H1 (cell line): ENCODE measurements around the gene JPH2. TPM values are rescaled to one million over a fixed set of nuclear protein-coding genes. Genes with fewer than 3 reads are reported as not detected.

Source experiments
- CTCF ChIA-PET: fragments of 300-600 bp; sonication (Branson Sonifier 250); formaldehyde crosslinking; loops from one replicate; lab custom pipeline; 2021; ENCODE audit not compliant: partially characterized antibody; lab: Charles Lee
- POLR2A ChIA-PET: fragments of 300-600 bp; sonication (Branson Sonifier 250); formaldehyde crosslinking; loops from one replicate; lab custom pipeline; 2021; ENCODE audit warnings: inconsistent platforms; ENCODE audit not compliant: partially characterized antibody; lab: Charles Lee
- DNase-seq, 2 experiments: peaks; one replicate each; pipeline versions ENCODE4 v3.0.0 to v3.0.0-alpha.2; 2010 to 2022; ENCODE audit warnings: low spot score in 2 of 2, low read depth in 1 of 2, mixed read lengths in 1 of 2
- FAIRE-seq: peaks from 2 replicates; lab custom pipeline; 2011; peaks lifted over from hg19 to GRCh38; lab: Jason Lieb, UNC
- H2AFZ ChIP-seq: 2 replicates; pipeline ENCODE4 v1.8.1; 2012; ENCODE audit warnings: low read length, inconsistent platforms
- H2AK5ac ChIP-seq: 2 replicates; pipeline ENCODE4 v1.6.1; 2013; ENCODE audit warnings: low read depth, low read length
- H2BK120ac ChIP-seq: replicated peaks from 2 replicates; pipeline ENCODE3; 2013; ENCODE audit warnings: low read depth, low read length, inconsistent platforms
- H2BK12ac ChIP-seq: 2 replicates; pipeline ENCODE4 v1.6.1; 2013; ENCODE audit warnings: low read depth, low read length
- H2BK15ac ChIP-seq: 2 replicates; pipeline ENCODE4 v1.6.1; 2013; ENCODE audit warnings: low read length
- H2BK20ac ChIP-seq: 2 replicates; pipeline ENCODE4 v1.6.1; 2013; ENCODE audit warnings: low read length
- H2BK5ac ChIP-seq: 2 replicates; pipeline ENCODE4 v1.6.1; 2013; ENCODE audit warnings: low read depth, low read length
- H3K14ac ChIP-seq: 2 replicates; pipeline ENCODE4 v1.6.1; 2013; ENCODE audit warnings: inconsistent platforms; ENCODE audit not compliant: insufficient read length
- H3K18ac ChIP-seq: 2 replicates; pipeline ENCODE4 v1.6.1; 2013; ENCODE audit warnings: low read length; ENCODE audit errors: extremely low read depth
- H3K23ac ChIP-seq: 2 replicates; pipeline ENCODE4 v1.6.1; 2013; ENCODE audit warnings: inconsistent platforms; ENCODE audit not compliant: insufficient read length
- H3K23me2 ChIP-seq: 2 replicates; pipeline ENCODE4 v1.6.1; 2013; ENCODE audit warnings: low read depth, low read length
- H3K27ac ChIP-seq: 2 replicates; pipeline ENCODE4 v1.6.1; 2011; ENCODE audit warnings: low read depth, low read length, inconsistent platforms
- H3K27me3 ChIP-seq, 4 experiments: replicated peaks in 1 of 4; 1 replicate in 1 of 4; 2 replicates in 3 of 4; pipeline versions ENCODE4 v1.6.1 to v1.8.1; 2011 to 2013; ENCODE audit warnings: low read length in 3 of 4, mild to moderate bottlenecking in 3 of 4, inconsistent platforms in 2 of 4, mixed read lengths in 2 of 4, moderate library complexity in 1 of 4; ENCODE audit not compliant: control insufficient read depth in 3 of 4, insufficient read depth in 3 of 4; ENCODE audit errors: extremely low read depth in 1 of 4
- H3K36me3 ChIP-seq, 4 experiments: 2 replicates each; pipeline versions ENCODE4 v1.6.1 to v1.8.1; 2011 to 2013; ENCODE audit warnings: mild to moderate bottlenecking in 4 of 4, low read length in 3 of 4, moderate library complexity in 2 of 4, control low read depth in 1 of 4, inconsistent platforms in 1 of 4; ENCODE audit not compliant: insufficient read depth in 4 of 4, control insufficient read depth in 2 of 4
- H3K4ac ChIP-seq: replicated peaks from 2 replicates; pipeline ENCODE3; 2013; ENCODE audit warnings: low read length, low read depth, mixed read lengths, inconsistent platforms; ENCODE audit not compliant: insufficient read length
- H3K4me1 ChIP-seq, 4 experiments: replicated peaks in 1 of 4; 1 replicate in 1 of 4; 2 replicates in 3 of 4; pipeline versions ENCODE4 v1.6.1 to v1.8.1; 2011 to 2013; ENCODE audit warnings: low read length in 3 of 4, inconsistent platforms in 2 of 4, mixed read lengths in 1 of 4; ENCODE audit not compliant: insufficient read depth in 4 of 4, control insufficient read depth in 3 of 4
- H3K4me2 ChIP-seq, 2 experiments: 2 replicates each; pipeline versions ENCODE4 v1.6.1 to v1.8.1; 2011 to 2013; ENCODE audit warnings: low read depth in 2 of 2, low read length in 2 of 2, control low read depth in 1 of 2, inconsistent platforms in 1 of 2, mild to moderate bottlenecking in 1 of 2; ENCODE audit not compliant: insufficient read depth in 1 of 2
- H3K4me3 ChIP-seq, 4 experiments: fragments of 200-600, 300-600 bp in 1 of 4; sonication (generic), shearing (Covaris generic), sonication (Bioruptor Twin) in 1 of 4; 2 replicates each; pipeline versions ENCODE4 v1.5.1 to v1.8.1; 2011 to 2016; ENCODE audit warnings: low read length in 4 of 4, low read depth in 3 of 4, control low read depth in 2 of 4, inconsistent platforms in 2 of 4, mild to moderate bottlenecking in 2 of 4, mixed read lengths in 1 of 4, moderate library complexity in 1 of 4; ENCODE audit not compliant: insufficient read depth in 2 of 4; ENCODE audit errors: extremely low read depth in 1 of 4
- H3K56ac ChIP-seq: replicated peaks from 2 replicates; pipeline ENCODE3; 2013; ENCODE audit warnings: low read depth, mild to moderate bottlenecking, mixed read lengths, low read length, inconsistent platforms; ENCODE audit not compliant: insufficient read length
- H3K79me1 ChIP-seq: 2 replicates; pipeline ENCODE4 v1.6.1; 2013; ENCODE audit warnings: low read depth, low read length, control low read depth
- H3K79me2 ChIP-seq, 2 experiments: 2 replicates each; pipeline versions ENCODE4 v1.6.1 to v1.8.1; 2012 to 2013; ENCODE audit warnings: low read length in 2 of 2, mild to moderate bottlenecking in 2 of 2, inconsistent platforms in 1 of 2; ENCODE audit not compliant: insufficient read depth in 2 of 2, control insufficient read depth in 1 of 2
- H3K9ac ChIP-seq, 4 experiments: replicated peaks in 1 of 4; 1 replicate in 1 of 4; 2 replicates in 3 of 4; pipeline versions ENCODE4 v1.6.1 to v1.8.1; 2011 to 2013; ENCODE audit warnings: low read depth in 3 of 4, low read length in 3 of 4, control low read depth in 2 of 4, mild to moderate bottlenecking in 2 of 4, moderate library complexity in 2 of 4, inconsistent platforms in 1 of 4; ENCODE audit errors: extremely low read depth in 1 of 4
- H3K9me3 ChIP-seq, 2 experiments: 2 replicates each; pipeline versions ENCODE4 v1.6.1 to v1.8.1; 2012 to 2013; ENCODE audit warnings: mild to moderate bottlenecking in 2 of 2, moderate library complexity in 2 of 2, control low read depth in 1 of 2, inconsistent platforms in 1 of 2, low read depth in 1 of 2, low read length in 1 of 2, mixed read lengths in 1 of 2; ENCODE audit not compliant: insufficient read depth in 2 of 2
- H4K20me1 ChIP-seq, 2 experiments: replicated peaks in 1 of 2; 2 replicates each; pipeline versions ENCODE3 to v1.8.1; 2011 to 2013; ENCODE audit warnings: inconsistent platforms in 2 of 2, low read length in 2 of 2, mild to moderate bottlenecking in 1 of 2; ENCODE audit not compliant: insufficient read depth in 2 of 2, control insufficient read depth in 1 of 2
- H4K5ac ChIP-seq: 2 replicates; pipeline ENCODE4 v1.6.1; 2013; ENCODE audit warnings: low read length, low read depth, mixed read lengths, inconsistent platforms; ENCODE audit not compliant: insufficient read length
- H4K8ac ChIP-seq: 2 replicates; pipeline ENCODE4 v1.8.0; 2013; ENCODE audit warnings: mild to moderate bottlenecking, moderate library complexity, low read length, inconsistent platforms; ENCODE audit not compliant: insufficient read depth; ENCODE audit errors: extremely low read depth
- H4K91ac ChIP-seq: replicated peaks from 2 replicates; pipeline ENCODE3; 2013; ENCODE audit warnings: low read length, mixed read lengths, inconsistent platforms; ENCODE audit not compliant: insufficient read length
- RFX5 ChIP-seq: IDR thresholded peaks from 2 replicates; pipeline ENCODE4 v1.6.1; 2011; ENCODE audit warnings: low read depth, low read length, improper control_type of control experiment, borderline replicate concordance
- USF2 ChIP-seq: IDR thresholded peaks from 2 replicates; pipeline ENCODE4 v1.6.1; 2011; ENCODE audit warnings: low read length, improper control_type of control experiment
- WGBS, 2 experiments: shearing (Covaris generic) in 1 of 2; methylation state at CpG; one replicate each; pipeline versions ENCODE4 v1.1.6 to v1.1.7; 2013 to 2015; ENCODE audit warnings: low lambda C conversion rate in 2 of 2, mixed read lengths in 2 of 2, inconsistent platforms in 1 of 2, low coverage in 1 of 2, missing lambda C conversion rate in 1 of 2; ENCODE audit not compliant: insufficient replicate concordance in 2 of 2, insufficient coverage in 1 of 2, insufficient read length in 1 of 2; ENCODE audit errors: extremely low coverage in 1 of 2, missing lambda C conversion rate in 1 of 2; 5-methylcytosine and 5-hydroxymethylcytosine counted together
- polyA plus RNA-seq, 7 experiments: library from polyadenylated mRNA; depleted of rRNA in 3 of 7; stranded (reverse) in 5 of 7; unstranded in 2 of 7; fragments of >200 nt in 5 of 7; fragments of 200-250 nt in 2 of 7; gene quantifications; 1 replicate in 5 of 7; 2 replicates in 1 of 7; 4 replicates in 1 of 7; pipeline versions ENCODE4 v1.2.1 to v1.2.3, GENCODE V29; 2011 to 2013; ENCODE audit warnings: missing spikeins in 2 of 7, mixed read lengths in 2 of 7
- total RNA-seq: library from RNA; stranded (reverse); fragmentation: NEBNext Ultra II Directional; extraction: Animal tissue kit (Norgen Biotek cat#: 25700); gene quantifications from 2 replicates; pipeline ENCODE4 v1.2.1, GENCODE V29; 2021

The JPH2 gene
- total and polyA plus RNA-seq, 2 of the 8 experiments (the other 6 are each of a cell fraction or from before 2014, with no cell fraction given), result 0.59 to 1.3 TPM

- no peak overlapping the region for H3K56ac ChIP-seq
- H3K23ac ChIP-seq, result no peak overlapping the region
- H2BK5ac ChIP-seq, result no peak overlapping the region
- no peaks in the 10 kb centered on the region for H3K36me3 ChIP-seq
- no peak overlapping the region; a peak in 1 of 7 replicates for H3K9ac ChIP-seq
- no peak overlapping the region for H3K4ac ChIP-seq
- FAIRE-seq, result no peak
- H4K20me1 ChIP-seq, result no peaks in the 10 kb centered on the region
- no peak overlapping the region for H2BK20ac ChIP-seq
- H3K4me2 ChIP-seq, result no peak overlapping the region
- POLR2A ChIA-PET, result interaction anchor here (0.7 to 1.2 kb wide), 2 partner anchors 65 to 74 kb away, joined by 3 read pairs; partner anchors contain the start of gene JPH2
- H2AFZ ChIP-seq, result no peak overlapping the region
- DNase-seq, result no peak
- H2AK5ac ChIP-seq, result no peak overlapping the region
- H3K27me3 ChIP-seq, result no peaks in the 10 kb centered on the region
- no peak overlapping the region for H4K5ac ChIP-seq
- 86% methylated on average over 8 of the region's 8 CpGs; no CpG with 5 or more reads in 1 of the 2 experiments for WGBS, 2 experiments
- H3K79me2 ChIP-seq, result no peaks in the 10 kb centered on the region
- H2BK15ac ChIP-seq, result no peak overlapping the region; the same call in 1 of the 2 replicates
- no peak overlapping the region for H2BK12ac ChIP-seq
- no peak overlapping the region for H4K8ac ChIP-seq
- H4K91ac ChIP-seq, result peak overlapping the region; percentile 13
- H3K9me3 ChIP-seq, result 0 out of 4 replicates have a peak, but pooled peaks cover 0 to 3% of the 10 kb centered on the region in 2 experiments
- H3K18ac ChIP-seq, result no peak overlapping the region
- no peaks in the 10 kb centered on the region; a peak in 1 of 7 replicates for H3K4me1 ChIP-seq
- CTCF ChIA-PET, result interaction anchor here (0.6 to 15.8 kb wide), 13 partner anchors 16 to 509 kb away, joined by 3 to 512 read pairs (median 3); partner anchors contain the start of gene JPH2
- H3K27ac ChIP-seq, result no peak overlapping the region
- no peaks in the 10 kb centered on the region for H3K79me1 ChIP-seq
- H3K23me2 ChIP-seq, result no peaks in the 10 kb centered on the region
- TF ChIP-seq RFX5 (no peak), USF2 (no peak)
- TF ChIP-seq, all 59 proteins: peak for 0
- H2BK120ac ChIP-seq, result no peak overlapping the region
- no peak overlapping the region for H3K4me3 ChIP-seq
- H3K14ac ChIP-seq, result no peak overlapping the region
Measured at GRCh38 chr20:44113618-44114376, 73.2 kb downstream of the JPH2 start.
